Measurements from ENCODE around the gene BMP7.

Gene BMP7

DNA sequence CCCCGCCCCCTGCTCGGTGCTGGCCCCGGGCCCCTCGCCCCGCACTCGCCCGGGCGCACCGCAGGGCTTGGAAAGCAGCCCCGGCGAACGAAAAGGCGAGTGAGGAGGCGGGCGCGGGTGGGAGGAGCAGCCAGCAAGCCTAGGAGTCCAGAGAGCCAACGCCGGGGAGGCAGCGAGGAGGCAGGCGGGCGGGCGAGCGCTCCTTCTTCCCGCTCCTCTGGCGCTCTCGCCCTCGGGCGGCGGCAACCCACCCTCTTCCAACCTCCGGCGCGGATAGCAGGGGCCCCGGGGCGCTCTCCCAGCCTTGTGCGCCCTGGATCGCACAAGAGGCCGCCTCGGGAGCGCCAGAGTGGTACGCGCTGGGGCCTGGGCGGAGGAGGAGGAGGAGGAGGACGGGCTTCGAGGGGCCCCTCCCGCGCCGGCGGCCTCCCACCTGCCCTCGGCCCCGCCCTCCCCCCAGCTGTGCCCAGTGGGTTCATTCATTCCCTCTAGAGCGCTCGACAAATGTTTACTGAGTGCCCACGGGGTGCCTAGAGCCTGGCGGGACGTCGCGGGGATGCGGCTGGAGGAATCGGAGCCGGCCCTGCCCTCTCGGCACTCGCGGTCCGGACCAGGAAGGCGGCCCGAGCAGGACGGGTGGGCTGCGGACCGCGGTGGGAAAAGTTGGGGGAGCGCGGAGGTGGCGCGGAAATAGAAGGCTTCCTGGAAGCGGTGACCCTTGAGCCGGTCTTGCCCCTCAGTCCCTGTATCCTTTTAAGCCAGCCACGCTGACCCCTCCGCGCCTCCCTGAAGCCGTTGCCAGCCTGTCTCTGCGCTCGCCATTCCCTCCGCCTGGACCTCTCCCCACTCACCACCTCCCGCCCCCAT, at the start of gene BMP7:
Gene BMP7, minus strand, starts transcription at position 351 of the 867 bp plus-strand sequence. CDS start 519 bp downstream, outside the sequence.
- in situ Hi-C loops (cut with HindIII; ENCODE audit: low sequenced_read_pairs): no loop called here

DNA sequence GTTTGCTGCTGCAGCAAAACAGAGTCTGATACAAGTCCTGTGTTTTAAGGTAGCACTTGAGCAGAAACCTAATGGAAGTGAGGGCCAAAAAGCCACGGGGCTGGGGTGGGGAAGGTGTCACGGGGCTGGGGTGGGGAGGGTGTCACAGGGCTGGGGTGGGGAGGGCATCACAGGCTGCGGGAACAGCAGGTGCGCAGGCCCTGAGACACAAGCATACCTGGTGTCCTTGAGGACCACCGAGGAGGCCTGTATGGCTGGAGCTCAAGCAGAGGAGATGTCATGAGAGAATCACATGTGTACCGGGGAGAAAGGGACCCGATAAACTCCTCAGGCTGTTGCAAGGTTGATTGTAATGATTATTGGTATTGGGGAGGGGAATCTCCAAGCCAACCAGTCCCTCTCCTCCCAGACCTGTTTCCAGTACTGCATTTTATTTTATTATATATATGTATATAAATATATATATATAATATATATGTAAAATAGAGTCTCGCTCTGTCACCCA, 49.6 kb upstream of the BMP7 start:
- in situ Hi-C loops (cut with HindIII; ENCODE audit: low sequenced_read_pairs): no loop called here

DNA sequence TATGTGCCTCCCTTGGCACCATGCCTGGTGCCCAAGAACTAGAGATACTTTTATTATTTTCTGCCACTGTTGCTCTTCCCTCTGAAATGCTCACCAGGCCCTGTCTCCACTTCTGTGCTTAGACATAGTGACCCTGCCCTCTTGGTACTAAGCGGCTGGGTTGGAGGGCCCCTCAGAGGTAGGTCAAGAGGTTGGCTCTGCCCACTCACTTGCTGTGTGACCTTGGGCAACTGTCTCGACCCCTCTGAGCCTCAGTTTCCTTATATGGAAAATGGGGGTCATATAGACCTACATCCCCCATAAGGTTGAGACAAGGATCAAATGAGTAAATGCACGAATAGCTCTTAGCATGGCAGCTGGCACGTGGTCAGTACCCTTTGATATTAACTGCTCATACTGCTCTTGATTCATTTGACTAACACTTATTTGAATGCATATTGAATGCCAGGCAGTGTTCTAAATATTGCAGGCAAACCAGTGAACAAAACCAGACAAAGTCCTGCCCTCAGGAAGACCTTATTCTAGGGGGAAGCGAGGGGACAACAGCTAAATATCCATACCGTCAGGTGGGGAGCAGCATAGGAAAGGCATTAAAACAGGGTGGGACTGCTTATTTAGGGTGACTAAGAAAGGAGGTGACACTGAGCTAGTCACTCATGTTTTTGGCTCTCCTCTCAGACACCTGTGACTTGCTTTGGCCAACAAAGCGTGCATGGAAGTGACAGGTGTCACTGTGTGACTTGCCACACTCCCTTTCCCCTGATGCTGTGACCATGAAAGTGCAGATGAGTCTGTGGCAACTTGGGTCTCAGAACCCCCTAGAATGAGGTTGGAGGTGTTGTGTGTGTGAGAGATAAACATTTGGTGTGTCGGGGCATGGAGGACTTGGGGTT, 48.9 kb upstream of the BMP7 start:
- in situ Hi-C loops (cut with HindIII; ENCODE audit: low sequenced_read_pairs): no loop called here

DNA sequence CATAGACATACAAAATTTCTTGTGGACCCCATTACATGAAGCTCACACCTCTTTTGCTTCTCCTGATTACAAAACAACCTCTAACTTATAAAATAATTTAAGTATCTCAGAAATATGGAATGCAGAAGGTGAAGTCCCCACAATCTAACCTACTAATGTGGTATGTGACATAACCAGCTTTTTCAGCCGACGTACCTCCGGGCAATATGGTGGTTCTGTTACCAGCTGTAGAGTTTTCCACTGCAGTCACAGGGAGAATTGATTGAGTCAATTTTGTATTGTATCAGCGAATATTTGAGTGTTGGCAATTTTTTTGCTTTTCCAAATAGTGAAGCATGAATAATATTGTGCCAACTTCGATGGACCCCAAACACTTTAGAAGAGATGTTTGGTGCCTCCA, 47.5 kb upstream of the BMP7 start:
- in situ Hi-C loops (cut with HindIII; ENCODE audit: low sequenced_read_pairs): no loop called here

DNA sequence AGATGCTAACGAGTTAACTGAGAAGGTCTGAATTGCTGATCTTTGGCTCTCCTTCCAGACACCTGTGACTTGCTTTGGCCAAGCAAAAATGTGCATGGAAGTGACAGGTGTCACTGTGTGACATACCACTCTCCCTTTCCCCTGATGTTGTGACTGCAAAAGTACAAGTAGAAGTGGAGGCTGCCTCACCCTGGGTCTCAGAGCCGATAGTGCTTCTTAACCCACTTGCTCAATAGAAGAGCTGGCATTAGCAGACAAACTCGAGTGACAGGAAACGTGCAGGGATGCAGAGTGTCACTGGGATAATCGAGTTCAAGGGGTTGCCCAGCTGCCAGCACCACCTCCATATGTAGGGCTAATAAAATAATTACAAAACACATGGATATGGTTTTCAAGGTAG, 46.8 kb upstream of the BMP7 start:
- in situ Hi-C loops (cut with HindIII; ENCODE audit: low sequenced_read_pairs): no loop called here

DNA sequence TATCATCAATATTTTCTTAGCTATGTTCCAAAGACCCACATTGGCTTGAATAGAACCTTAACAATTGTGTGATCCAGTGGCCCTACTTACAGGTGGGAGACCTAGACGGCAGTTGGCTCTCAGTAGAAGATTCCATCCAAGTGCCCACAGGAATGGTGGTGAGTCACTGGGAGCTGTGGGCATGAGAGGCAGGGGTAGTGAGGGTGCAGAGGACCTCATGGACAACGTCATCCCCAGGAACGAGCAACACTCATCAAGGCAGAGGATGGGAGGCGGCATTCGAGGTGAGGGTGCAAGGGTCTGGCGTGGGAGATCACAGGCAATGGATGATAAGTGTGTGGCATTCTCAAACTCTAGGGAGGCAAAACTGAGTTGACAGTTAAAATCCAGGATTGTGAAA, 45.7 kb upstream of the BMP7 start:
- in situ Hi-C loops (cut with HindIII; ENCODE audit: low sequenced_read_pairs): no loop called here

DNA sequence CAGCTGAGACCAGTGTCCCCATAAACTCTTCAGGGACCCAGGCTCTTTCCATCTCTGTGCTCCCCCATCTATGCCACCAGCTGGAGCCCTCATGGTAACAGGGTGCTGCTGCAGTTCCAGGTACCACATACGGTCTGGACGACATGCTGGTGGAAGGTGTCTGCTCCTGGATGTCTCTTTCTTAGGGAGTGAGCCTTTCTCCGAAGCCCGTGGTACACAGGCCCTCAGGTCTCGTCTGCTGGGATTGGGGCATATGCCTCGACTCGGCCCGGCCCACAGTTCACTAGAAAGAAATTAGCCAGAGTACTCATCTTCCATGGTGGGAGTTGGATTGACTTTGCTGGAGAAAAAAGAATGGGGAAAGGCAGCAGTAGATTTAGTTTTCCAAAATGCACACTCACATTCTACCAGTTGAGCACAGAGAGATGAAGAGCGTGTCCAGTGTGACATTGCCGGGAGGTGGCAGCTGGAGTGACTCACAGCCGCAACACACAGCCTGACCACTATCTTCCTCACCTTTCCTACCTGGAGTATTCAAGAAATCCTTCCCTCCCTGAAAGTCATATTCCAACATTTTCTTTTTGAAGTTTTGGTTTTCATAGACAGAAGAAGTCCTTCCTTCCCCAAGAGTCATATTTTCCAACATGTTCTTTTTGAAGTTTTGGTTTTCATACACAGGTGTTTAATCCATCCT, 44.5 kb upstream of the BMP7 start:
- in situ Hi-C loops (cut with HindIII; ENCODE audit: low sequenced_read_pairs): no loop called here

DNA sequence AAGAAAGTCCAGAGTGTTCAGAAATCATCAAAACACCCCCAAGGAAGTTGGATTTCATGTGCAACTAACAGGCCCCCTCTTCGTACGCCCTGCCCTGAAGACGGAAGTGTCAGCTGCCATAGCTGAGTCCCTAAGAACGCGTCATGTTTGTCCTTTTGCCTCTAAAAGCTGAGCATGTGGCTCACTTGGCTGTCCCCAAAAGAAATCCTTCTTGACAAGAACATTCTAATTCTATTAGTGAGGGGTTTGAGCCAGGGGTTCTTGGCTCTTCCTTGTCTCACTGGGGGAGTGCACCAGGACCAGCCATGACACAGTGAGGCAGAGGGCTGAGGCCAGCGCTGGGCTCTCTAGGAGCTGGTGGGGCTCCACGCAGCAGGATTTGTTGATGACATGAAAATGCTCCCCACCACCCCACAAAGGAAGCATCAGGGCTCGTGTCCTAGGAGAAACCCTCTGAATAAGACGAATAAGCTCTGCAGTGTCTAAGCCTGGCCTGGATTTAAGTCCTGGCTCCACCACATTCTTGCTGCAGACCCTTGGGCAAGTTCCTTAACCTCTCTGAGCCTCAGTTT, 43.2 kb upstream of the BMP7 start:
- in situ Hi-C loops (cut with HindIII; ENCODE audit: low sequenced_read_pairs): no loop called here

DNA sequence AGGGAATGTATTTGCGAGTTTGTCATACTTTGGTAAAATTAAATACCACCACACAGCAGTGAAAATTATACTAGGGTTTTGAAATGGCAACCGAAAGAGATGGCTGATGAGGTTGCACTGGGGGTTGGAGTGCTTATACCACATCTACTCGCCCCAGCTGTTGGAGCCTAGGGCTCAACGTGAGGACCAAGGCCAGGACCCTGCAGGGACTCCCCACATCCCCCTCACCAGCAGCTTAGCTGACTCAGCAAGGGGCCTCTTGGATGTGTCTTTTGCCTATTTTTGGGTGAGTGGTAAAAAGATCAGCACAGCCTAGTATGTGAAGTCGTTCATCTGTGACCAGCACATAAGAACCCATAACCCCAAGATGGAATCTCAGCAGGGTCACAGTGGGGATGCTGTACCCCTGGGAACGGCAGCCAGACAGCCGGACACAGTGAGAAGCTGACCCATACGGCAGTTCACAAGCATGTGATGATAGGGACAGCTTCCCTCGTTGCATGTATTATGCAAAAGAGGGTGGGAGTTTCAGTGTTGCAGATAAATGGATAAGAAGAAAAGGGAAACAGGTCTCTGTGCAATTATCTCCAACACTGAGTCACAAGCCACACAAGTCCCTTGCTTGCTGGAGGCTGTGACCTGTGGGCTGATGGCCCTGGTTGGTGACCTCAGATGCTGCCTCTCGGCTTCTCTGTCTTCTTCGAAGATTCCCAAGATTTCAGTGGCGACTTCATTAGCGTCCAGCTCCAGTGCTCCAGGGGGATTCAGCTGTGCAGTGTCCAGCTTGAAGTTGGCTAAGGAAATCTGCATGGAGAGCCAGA, 42.2 kb upstream of the BMP7 start:
- in situ Hi-C loops (cut with HindIII; ENCODE audit: low sequenced_read_pairs): no loop called here

DNA sequence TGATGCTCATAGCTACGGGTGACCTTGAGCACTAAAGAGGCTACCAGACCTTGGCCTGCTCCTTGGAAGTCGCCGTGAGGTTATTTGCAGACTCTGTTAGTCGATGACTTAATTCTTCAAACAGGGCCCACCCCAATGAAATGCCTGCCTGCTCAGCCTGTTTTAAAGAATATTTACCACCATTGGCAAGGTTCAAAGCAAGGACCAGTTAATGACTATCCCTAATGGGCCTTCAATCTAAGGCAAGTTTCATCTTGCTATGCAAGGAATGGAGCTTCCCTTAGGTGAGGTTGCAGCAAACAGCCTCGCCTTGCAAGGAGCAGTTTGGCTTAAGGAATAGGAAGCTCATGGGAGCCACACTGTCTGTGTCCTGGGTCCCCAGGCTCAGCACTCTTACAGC, 40.3 kb upstream of the BMP7 start:
- in situ Hi-C loops (cut with HindIII; ENCODE audit: low sequenced_read_pairs): no loop called here

DNA sequence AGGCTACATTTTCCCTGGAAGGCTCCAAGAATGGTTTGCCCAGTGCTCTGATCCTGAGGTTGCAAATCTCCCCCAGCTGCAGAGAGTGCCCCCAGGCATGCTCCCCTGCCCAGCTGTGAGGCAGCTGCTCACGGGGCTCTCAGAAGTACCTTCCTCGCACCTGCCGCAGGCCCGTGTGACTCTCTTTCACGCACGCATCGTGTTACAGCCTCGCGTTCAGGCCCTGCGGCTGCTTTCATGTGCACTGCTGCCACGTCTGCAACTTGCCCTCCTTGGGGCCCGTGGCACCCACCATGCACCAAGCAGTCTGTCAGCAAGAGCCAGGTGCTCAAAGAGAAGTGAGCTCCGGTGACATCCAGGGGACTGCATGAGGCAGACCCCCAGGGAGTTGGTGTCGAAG, 34.6 kb upstream of the BMP7 start:
- in situ Hi-C loops (cut with HindIII; ENCODE audit: low sequenced_read_pairs): no loop called here

DNA sequence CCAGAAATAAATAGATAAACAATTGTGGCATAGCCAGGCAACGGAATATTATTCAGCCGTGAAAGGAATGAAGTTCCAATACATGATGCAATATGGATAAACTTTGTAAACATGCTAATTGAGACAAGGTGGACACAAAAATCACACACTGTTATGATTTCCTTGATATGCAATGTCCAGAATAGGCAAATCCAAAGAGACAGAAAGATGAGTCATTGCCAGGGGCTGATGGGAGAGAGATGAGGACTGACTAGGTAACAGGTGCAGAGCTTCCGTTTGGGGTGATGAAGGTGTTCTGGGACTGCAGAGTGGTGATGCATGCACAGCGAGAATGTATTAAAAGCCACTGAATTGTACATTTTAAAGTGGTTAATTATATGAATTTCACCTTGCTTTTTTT, 32.0 kb upstream of the BMP7 start:
- in situ Hi-C loops (cut with HindIII; ENCODE audit: low sequenced_read_pairs): no loop called here

DNA sequence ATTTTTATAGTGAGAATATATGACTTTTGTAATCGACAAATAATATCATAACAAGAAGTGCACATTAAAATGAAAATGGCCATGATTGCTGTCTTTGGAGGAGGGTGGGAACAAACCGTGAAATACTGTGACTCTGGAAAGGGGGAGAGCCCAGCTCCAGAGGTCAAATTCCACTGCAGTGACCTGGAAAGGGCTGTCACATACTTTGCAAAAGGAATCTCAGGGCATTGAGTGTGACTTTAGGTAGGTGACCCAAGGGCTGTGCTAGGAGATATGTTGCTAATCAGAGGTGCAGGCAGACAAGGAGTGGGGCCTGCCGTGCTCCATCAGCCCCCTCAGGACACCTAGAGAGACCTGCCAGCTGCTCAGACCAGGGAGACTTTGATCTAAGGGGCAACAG, 28.1 kb upstream of the BMP7 start:
- in situ Hi-C loops (cut with HindIII; ENCODE audit: low sequenced_read_pairs): no loop called here

GRCh38 chr20:57293995-57294394, 27.6 kb upstream of the BMP7 start:
- in situ Hi-C loops (cut with HindIII; ENCODE audit: low sequenced_read_pairs): no loop called here

- in situ Hi-C loops (cut with HindIII; ENCODE audit: low sequenced_read_pairs): no loop called here
Measured at GRCh38 chr20:57292611-57293010, 26.2 kb upstream of the BMP7 start.

- in situ Hi-C loops (cut with HindIII; ENCODE audit: low sequenced_read_pairs): no loop called here
Measured at GRCh38 chr20:57291694-57292093, 25.3 kb upstream of the BMP7 start.

GRCh38 chr20:57291003-57291402, 24.6 kb upstream of the BMP7 start:
- in situ Hi-C loops (cut with HindIII; ENCODE audit: low sequenced_read_pairs): no loop called here

DNA sequence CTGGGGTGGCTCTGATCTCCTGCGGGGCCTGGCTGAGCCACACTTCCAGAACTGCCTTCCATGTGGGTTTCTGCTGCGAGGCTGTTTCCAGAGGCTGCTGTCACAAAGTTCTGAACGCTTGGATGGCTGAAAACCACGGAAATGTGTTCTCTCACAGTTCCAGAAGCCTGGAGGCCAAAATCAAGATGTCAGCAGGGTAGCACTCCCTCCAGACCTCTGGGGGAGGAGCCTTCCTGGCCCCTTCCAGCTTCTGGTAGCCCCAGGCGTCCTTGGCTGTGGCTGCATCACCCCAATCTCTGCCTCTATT, 23.7 kb upstream of the BMP7 start:
- in situ Hi-C loops (cut with HindIII; ENCODE audit: low sequenced_read_pairs): no loop called here

DNA sequence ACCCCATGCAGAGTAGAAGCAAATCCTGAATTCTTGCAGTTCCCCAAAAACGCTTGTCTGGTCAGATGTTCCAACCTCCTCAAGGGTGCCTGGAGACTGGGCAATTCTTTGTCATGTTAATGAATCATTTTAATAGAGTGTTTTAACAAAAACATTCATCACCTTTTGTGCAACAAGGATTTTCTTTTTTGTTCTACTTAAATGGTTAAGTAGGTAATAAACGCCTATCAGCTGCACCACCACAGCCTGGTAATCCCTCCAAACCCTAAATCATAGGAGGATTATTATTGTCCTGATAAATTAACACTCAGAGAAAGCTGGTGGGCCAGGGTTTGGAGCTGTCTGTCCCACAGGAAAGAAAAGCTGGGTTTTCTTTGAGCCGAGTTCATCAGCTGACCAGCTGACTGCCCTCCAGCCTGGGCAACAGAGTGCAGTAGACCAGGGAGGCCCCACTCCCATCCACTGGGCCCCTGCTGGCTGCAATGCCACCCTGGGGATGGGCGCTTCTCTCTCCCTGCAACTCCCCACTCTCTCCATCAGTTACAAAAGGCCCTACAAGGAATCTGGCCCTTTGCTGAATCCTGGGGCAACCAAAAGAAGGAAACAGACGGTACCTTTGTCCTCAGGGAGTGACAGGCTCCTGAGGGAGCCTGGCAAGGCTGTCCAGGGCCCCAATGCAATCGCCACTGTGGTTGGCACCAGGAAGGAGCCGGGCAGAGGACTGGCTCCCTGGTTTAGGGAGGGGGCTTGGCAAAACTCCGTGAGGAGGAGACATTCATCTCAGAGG, 23.1 kb upstream of the BMP7 start:
- in situ Hi-C loops (cut with HindIII; ENCODE audit: low sequenced_read_pairs): no loop called here

Data from endothelial cell of hepatic sinusoid (primary cell).